Epithelial cell of proximal tubule (primary cell): ENCODE results near the gene RABGAP1L. TPM values are rescaled to one million over a fixed set of nuclear protein-coding genes. Genes with fewer than 3 reads are reported as not detected.

Source experiments
- DNase-seq: peaks from one replicate; pipeline ENCODE4 v3.0.0-alpha.2; 2011; ENCODE audit warnings: low read depth
- H3K4me3 ChIP-seq: 2 replicates; pipeline ENCODE4 v1.5.1; 2011; ENCODE audit warnings: low read depth, mild to moderate bottlenecking, low read length
- CTCF ChIP-seq: conservative IDR thresholded peaks from 2 replicates; pipeline ENCODE4 v1.5.1; 2012; ENCODE audit warnings: low read depth, mild to moderate bottlenecking, low read length
- total RNA-seq: library from RNA; depleted of rRNA; stranded (reverse); fragments of >200 nt; gene quantifications from 2 replicates; pipeline ENCODE4 v1.2.3, GENCODE V29; 2015

Gene RABGAP1L
- total RNA-seq, 1 donor from 2014 or later: 16.3 TPM

- no peak for TF ChIP-seq CTCF
- H3K4me3 ChIP-seq: no peak overlapping the region
- DNase-seq: no peak
Measured at GRCh38 chr1:174364996-174365736, 205.8 kb downstream of the RABGAP1L start.

GRCh38 chr1:174366946-174367345, 207.6 kb downstream of the RABGAP1L start:
- no peak overlapping the region for H3K4me3 ChIP-seq
- TF ChIP-seq CTCF: no peak
- no peak for DNase-seq

GRCh38 chr1:174367892-174368291, 208.6 kb downstream of the RABGAP1L start:
- DNase-seq: no peak
- H3K4me3 ChIP-seq: no peak overlapping the region
- TF ChIP-seq CTCF: no peak

GRCh38 chr1:174376030-174376429, 216.7 kb downstream of the RABGAP1L start:
- no peak for DNase-seq
- H3K4me3 ChIP-seq: no peak overlapping the region
- TF ChIP-seq CTCF: no peak

- no peak for TF ChIP-seq CTCF
Measured at GRCh38 chr1:174391716-174392115, 232.4 kb downstream of the RABGAP1L start.

GRCh38 chr1:174393885-174394284, 234.6 kb downstream of the RABGAP1L start:
- DNase-seq: no peak
- H3K4me3 ChIP-seq: no peak overlapping the region
- TF ChIP-seq CTCF: no peak

More at GRCh38 chr1:174391716-174392115, 232.4 kb downstream of the RABGAP1L start:
- H3K4me3 ChIP-seq: no peak overlapping the region
- DNase-seq: no peak

- DNase-seq: no peak
- TF ChIP-seq CTCF: no peak
- no peak overlapping the region for H3K4me3 ChIP-seq
Measured at GRCh38 chr1:174397261-174397660, 237.9 kb downstream of the RABGAP1L start.
